GM12874 (cell line): Measurements from ENCODE around the gene AGR3.

Experiments
- CTCF ChIP-seq: IDR thresholded peaks from 2 replicates; pipeline ENCODE4 v1.5.1; 2011; ENCODE audit warnings: low read depth, mild to moderate bottlenecking, control low read depth, low read length, moderate library complexity; ENCODE audit not compliant: insufficient read depth

The AGR3 gene

GRCh38 chr7:16889851-16890415 is 8.2 kb upstream of the AGR3 start:
- no peak for TF ChIP-seq CTCF

GRCh38 chr7:16889305-16889704 is 7.5 kb upstream of the AGR3 start:
- no peak for TF ChIP-seq CTCF

- TF ChIP-seq CTCF, result no peak
Measured at GRCh38 chr7:16883918-16884317, 2.1 kb upstream of the AGR3 start.

- TF ChIP-seq CTCF, result no peak
Measured at GRCh38 chr7:16880554-16880953, 1.2 kb downstream of the AGR3 start.

GRCh38 chr7:16879181-16879580 is 2.6 kb downstream of the AGR3 start:
- no peak for TF ChIP-seq CTCF

GRCh38 chr7:16875861-16876260 is 5.9 kb downstream of the AGR3 start:
- TF ChIP-seq CTCF, result no peak

GRCh38 chr7:16874066-16874465 is 7.7 kb downstream of the AGR3 start:
- no peak for TF ChIP-seq CTCF
